H9 (cell line): ENCODE results near the gene SLC12A5. TPM values are rescaled to one million over a fixed set of nuclear protein-coding genes. Genes with fewer than 3 reads are reported as not detected.

Source experiments
- DNase-seq: peaks from one replicate; pipeline ENCODE4 v3.0.0-alpha.2; 2017
- H2AFZ ChIP-seq: one replicate; pipeline ENCODE4 v1.6.1; 2013; ENCODE audit warnings: mild to moderate bottlenecking, low read length, control low read depth, moderate library complexity
- H2AK5ac ChIP-seq: 2 replicates; pipeline ENCODE4 v1.6.1; 2013; ENCODE audit warnings: low read length, control low read depth, mixed read lengths; ENCODE audit not compliant: insufficient read length
- H2BK120ac ChIP-seq: one replicate; pipeline ENCODE4 v1.6.1; 2013; ENCODE audit warnings: low read depth, mild to moderate bottlenecking, low read length, control low read depth, inconsistent platforms; ENCODE audit not compliant: poor library complexity, severe bottlenecking
- H2BK12ac ChIP-seq: 2 replicates; pipeline ENCODE4 v1.6.1; 2013; ENCODE audit warnings: low read length, control low read depth, mixed read lengths, low read depth; ENCODE audit not compliant: insufficient read length
- H2BK15ac ChIP-seq: 2 replicates; pipeline ENCODE4 v1.6.1; 2013; ENCODE audit warnings: low read depth, low read length, control low read depth
- H2BK20ac ChIP-seq: one replicate; pipeline ENCODE4 v1.6.1; 2013; ENCODE audit warnings: low read depth, mild to moderate bottlenecking, low read length, control low read depth, inconsistent platforms; ENCODE audit not compliant: poor library complexity, severe bottlenecking
- H2BK5ac ChIP-seq: 2 replicates; pipeline ENCODE4 v1.6.1; 2013; ENCODE audit warnings: low read length, control low read depth, mixed read lengths; ENCODE audit not compliant: insufficient read length
- H3K14ac ChIP-seq: 2 replicates; pipeline ENCODE4 v1.6.1; 2013; ENCODE audit warnings: low read length, control low read depth; ENCODE audit not compliant: insufficient read depth
- H3K18ac ChIP-seq: 2 replicates; pipeline ENCODE4 v1.6.1; 2013; ENCODE audit warnings: low read depth, mild to moderate bottlenecking, mixed read lengths, low read length, control low read depth; ENCODE audit not compliant: insufficient read length
- H3K23ac ChIP-seq: 2 replicates; pipeline ENCODE4 v1.6.1; 2013; ENCODE audit warnings: low read length, control low read depth, mixed read lengths, low read depth; ENCODE audit not compliant: insufficient read length
- H3K23me2 ChIP-seq: 2 replicates; pipeline ENCODE4 v1.6.1; 2013; ENCODE audit warnings: low read depth, mild to moderate bottlenecking, mixed read lengths, low read length, control low read depth; ENCODE audit not compliant: insufficient read length, poor library complexity, severe bottlenecking
- H3K27ac ChIP-seq: 2 replicates; pipeline ENCODE4 v1.5.1; 2013; ENCODE audit warnings: low read length, control low read depth, mixed read lengths, low read depth; ENCODE audit not compliant: insufficient read length
- H3K27me3 ChIP-seq: 2 replicates; pipeline ENCODE4 v1.6.1; 2013; ENCODE audit warnings: low read length, control low read depth, inconsistent platforms; ENCODE audit not compliant: insufficient read depth
- H3K4ac ChIP-seq: 2 replicates; pipeline ENCODE4 v1.6.1; 2013; ENCODE audit warnings: low read depth, mild to moderate bottlenecking, control low read depth, inconsistent platforms, low read length, moderate library complexity
- H3K4me1 ChIP-seq: 2 replicates; pipeline ENCODE4 v1.6.1; 2013; ENCODE audit warnings: low read length, control low read depth, inconsistent platforms; ENCODE audit not compliant: insufficient read depth
- H3K4me2 ChIP-seq: 2 replicates; pipeline ENCODE4 v1.6.1; 2013; ENCODE audit warnings: low read length, control low read depth, mixed read lengths; ENCODE audit not compliant: insufficient read length, insufficient read depth
- H3K56ac ChIP-seq: 2 replicates; pipeline ENCODE4 v1.6.1; 2013; ENCODE audit warnings: low read depth, mild to moderate bottlenecking, mixed read lengths, low read length, control low read depth; ENCODE audit not compliant: insufficient read length
- H3K79me1 ChIP-seq: 2 replicates; pipeline ENCODE4 v1.6.1; 2013; ENCODE audit warnings: low read depth, mild to moderate bottlenecking, moderate library complexity, low read length, control low read depth, inconsistent platforms; ENCODE audit not compliant: insufficient read depth, poor library complexity, severe bottlenecking
- H3K79me2 ChIP-seq: 2 replicates; pipeline ENCODE4 v1.6.1; 2013; ENCODE audit warnings: low read length, control low read depth, inconsistent platforms; ENCODE audit not compliant: insufficient read depth
- H3K9ac ChIP-seq: 2 replicates; pipeline ENCODE4 v1.6.1; 2013; ENCODE audit warnings: low read length, control low read depth, mixed read lengths; ENCODE audit not compliant: insufficient read length; ENCODE audit errors: extremely low read depth
- H3K9me3 ChIP-seq: one replicate; pipeline ENCODE4 v1.6.1; 2013; ENCODE audit warnings: low read depth, low read length, inconsistent platforms; ENCODE audit not compliant: control insufficient read depth
- H3T11ph ChIP-seq: one replicate; pipeline ENCODE4 v1.6.1; 2013; ENCODE audit warnings: mild to moderate bottlenecking, low read length, control low read depth, inconsistent platforms
- H4K20me1 ChIP-seq: one replicate; pipeline ENCODE4 v1.6.1; 2013; ENCODE audit not compliant: control insufficient read depth, insufficient read length, insufficient read depth
- H4K5ac ChIP-seq: 2 replicates; pipeline ENCODE4 v1.6.1; 2013; ENCODE audit warnings: low read depth, mild to moderate bottlenecking, mixed read lengths, low read length, control low read depth; ENCODE audit not compliant: insufficient read length
- H4K8ac ChIP-seq: replicated peaks from 2 replicates; pipeline ENCODE4 v1.6.1; 2013; ENCODE audit warnings: low read length, control low read depth, mixed read lengths, low read depth; ENCODE audit not compliant: insufficient read length
- H4K91ac ChIP-seq: 2 replicates; pipeline ENCODE4 v1.6.1; 2013; ENCODE audit warnings: low read depth, mild to moderate bottlenecking, moderate library complexity, mixed read lengths, low read length, control low read depth; ENCODE audit not compliant: insufficient read length
- H3K27ac Mint-ChIP-seq, 3 experiments: 2 replicates in 2 of 3; 3 replicates in 1 of 3; pipeline ENCODE4 v1.8.0; 2020 to 2021; ENCODE audit warnings: mixed read lengths in 3 of 3, mild to moderate bottlenecking in 1 of 3, moderate library complexity in 1 of 3
- H3K27me3 Mint-ChIP-seq: 2 replicates; pipeline ENCODE4 v1.8.0; 2021; ENCODE audit warnings: low read depth, mild to moderate bottlenecking, moderate library complexity, mixed read lengths
- H3K36me3 Mint-ChIP-seq, 3 experiments: 2 replicates in 2 of 3; 3 replicates in 1 of 3; pipeline ENCODE4 v1.8.0; 2020 to 2021; ENCODE audit warnings: low read depth in 3 of 3, mixed read lengths in 3 of 3; ENCODE audit not compliant: insufficient read depth in 1 of 3
- H3K4me1 Mint-ChIP-seq, 2 experiments: 2 replicates each; pipeline ENCODE4 v1.8.0; 2020; ENCODE audit warnings: mixed read lengths in 2 of 2
- H3K4me3 Mint-ChIP-seq, 2 experiments: 2 replicates in 1 of 2; 3 replicates in 1 of 2; pipeline ENCODE4 v1.8.0; 2020 to 2021; ENCODE audit warnings: mild to moderate bottlenecking in 2 of 2, mixed read lengths in 2 of 2, moderate library complexity in 1 of 2
- H3K9me3 Mint-ChIP-seq, 2 experiments: 2 replicates in 1 of 2; 3 replicates in 1 of 2; pipeline ENCODE4 v1.8.0; 2020; ENCODE audit warnings: mild to moderate bottlenecking in 2 of 2, mixed read lengths in 2 of 2, moderate library complexity in 1 of 2
- CTCF ChIP-seq: fragments of 200-600 bp; sonication (generic); conservative IDR thresholded peaks from 3 replicates; pipeline ENCODE4 v1.8.0; 2021; ENCODE audit warnings: antibody characterized with exemption, mild to moderate bottlenecking
- WGBS: extraction: QIAGEN DNeasy Blood & Tissue Kit; methylation state at CpG from one replicate; pipeline ENCODE4 v1.1.7; 2013; ENCODE audit warnings: missing lambda C conversion rate, low lambda C conversion rate, mixed read lengths; ENCODE audit not compliant: insufficient read length; ENCODE audit errors: extremely low coverage; 5-methylcytosine and 5-hydroxymethylcytosine counted together
- total RNA-seq: library from RNA; stranded (reverse); gene quantifications from 2 replicates; pipeline ENCODE4 v1.2.1, GENCODE V29; 2021

SLC12A5 gene
- total RNA-seq, 1 experiment from 2014 or later, result 8.7 TPM

GRCh38 chr20:46074006-46074405, 45.0 kb downstream of the SLC12A5 start:
- no peak overlapping the region for H4K91ac ChIP-seq
- no peak overlapping the region for H4K5ac ChIP-seq
- H3K79me2 ChIP-seq, result no peaks in the 10 kb centered on the region; the same call in 1 of the 2 replicates
- H2BK20ac ChIP-seq, result no peak overlapping the region
- H2BK5ac ChIP-seq, result no peak overlapping the region
- H2AK5ac ChIP-seq, result no peak overlapping the region
- no peak overlapping the region for H2BK12ac ChIP-seq
- H3K18ac ChIP-seq, result no peak overlapping the region
- H3K27ac Mint-ChIP-seq, result peak overlapping the region; percentile 36 to 78 (median 75); a peak in 4 of 7 replicates
- H3K4me1 ChIP-seq, result peaks cover 17% of the 10 kb centered on the region
- H3K27ac ChIP-seq, result no peak overlapping the region
- no peaks in the 10 kb centered on the region for H3K23me2 ChIP-seq
- H3K27me3 Mint-ChIP-seq, result no peaks in the 10 kb centered on the region
- no peaks in the 10 kb centered on the region for H4K20me1 ChIP-seq
- no peak overlapping the region for H3K4ac ChIP-seq
- peaks cover 18 to 19% of the 10 kb centered on the region in 2 experiments for H3K4me1 Mint-ChIP-seq
- DNase-seq, result no peak
- H3K9me3 Mint-ChIP-seq, result no peaks in the 10 kb centered on the region
- no peak overlapping the region for H3K4me2 ChIP-seq
- no peak for TF ChIP-seq CTCF
- H3K79me1 ChIP-seq, result peaks cover 3% of the 10 kb centered on the region
- no peak overlapping the region for H2BK120ac ChIP-seq
- H3K9ac ChIP-seq, result no peak overlapping the region
- H3T11ph ChIP-seq, result no peak overlapping the region
- H2BK15ac ChIP-seq, result no peak overlapping the region
- WGBS, result no CpG with 5 or more reads among the region's 3 CpGs
- H3K4me3 Mint-ChIP-seq, result peak overlapping the region in 1 of 2 experiments; percentile 14; a peak in 1 of 5 replicates
- H3K9me3 ChIP-seq, result no peaks in the 10 kb centered on the region
- H2AFZ ChIP-seq, result no peak overlapping the region
- no peak overlapping the region for H3K14ac ChIP-seq
- H3K23ac ChIP-seq, result no peak overlapping the region
- H3K36me3 Mint-ChIP-seq, result peaks cover 9 to 29% (median 19%) of the 10 kb centered on the region in 3 experiments
- no peaks in the 10 kb centered on the region for H3K27me3 ChIP-seq
- no peak overlapping the region for H4K8ac ChIP-seq
- H3K56ac ChIP-seq, result no peak overlapping the region
